Dendritic cell treated with granulocyte-macrophage colony-stimulating factor and Interleukin-4, amounts not matched to agents 40 ng/mL and 50 ng/mL, for 4 days (primary cell): ENCODE measurements around the gene PRRT1B.

ENCODE experiments used
- H3K27ac Mint-ChIP-seq: one replicate; pipeline ENCODE4 v1.8.0; 2022; ENCODE audit warnings: mild to moderate bottlenecking, mixed read lengths
- H3K27me3 Mint-ChIP-seq: one replicate; pipeline ENCODE4 v1.8.0; 2022; ENCODE audit warnings: mild to moderate bottlenecking, mixed read lengths
- H3K36me3 Mint-ChIP-seq: one replicate; pipeline ENCODE4 v1.8.0; 2022; ENCODE audit warnings: low read depth, mixed read lengths
- H3K4me1 Mint-ChIP-seq: one replicate; pipeline ENCODE4 v1.8.0; 2022; ENCODE audit warnings: low read depth, mixed read lengths
- H3K4me3 Mint-ChIP-seq: one replicate; pipeline ENCODE4 v1.8.0; 2022; ENCODE audit warnings: mild to moderate bottlenecking, moderate library complexity, mixed read lengths
- H3K9me3 Mint-ChIP-seq: one replicate; pipeline ENCODE4 v1.8.0; 2022; ENCODE audit warnings: mixed read lengths
- intact Hi-C: fragments of 100-400 bp; cut with micrococcal nuclease; formaldehyde crosslinking; loops from one replicate; pipeline ENCODE4 v1.15.0; 2022

The PRRT1B gene

GRCh38 chr9:131545003-131545785 lies at the start of gene PRRT1B:
TSS of gene PRRT1B (plus strand) at chr9:131545523. CDS start at chr9:131545616, 93 bp downstream.
- H3K4me1 Mint-ChIP-seq = peaks cover 11% of the 10 kb centered on the region
- peaks cover 36% of the 10 kb centered on the region for H3K9me3 Mint-ChIP-seq
- intact Hi-C loops = no loop called here
- no peak within 1 kb of the TSS for H3K27ac Mint-ChIP-seq
- no peak within 1 kb of the TSS for H3K4me3 Mint-ChIP-seq
- peaks cover 7% of the 10 kb centered on the region for H3K36me3 Mint-ChIP-seq
- peaks cover 77% of the 10 kb centered on the region for H3K27me3 Mint-ChIP-seq

GRCh38 chr9:131495785-131496184 lies 49.5 kb upstream of the PRRT1B start:
- Mint-ChIP-seq H3K9me3 (no peaks in the 10 kb centered on the region), H3K27ac (no peak overlapping the region), H3K4me1 (no peaks in the 10 kb centered on the region), H3K4me3 (no peak overlapping the region), H3K36me3 (peaks cover 92% of the 10 kb centered on the region), H3K27me3 (no peaks in the 10 kb centered on the region)
- intact Hi-C loops = no loop called here

GRCh38 chr9:131496844-131497405 lies 48.4 kb upstream of the PRRT1B start:
- no peaks in the 10 kb centered on the region for H3K27me3 Mint-ChIP-seq
- intact Hi-C loops = no loop called here
- H3K4me1 Mint-ChIP-seq = peaks cover 4% of the 10 kb centered on the region
- no peak overlapping the region for H3K4me3 Mint-ChIP-seq
- peaks cover 80% of the 10 kb centered on the region for H3K36me3 Mint-ChIP-seq
- H3K9me3 Mint-ChIP-seq = no peaks in the 10 kb centered on the region
- H3K27ac Mint-ChIP-seq = no peak overlapping the region

- Mint-ChIP-seq H3K27ac (no peak overlapping the region), H3K36me3 (peaks cover 67% of the 10 kb centered on the region), H3K4me3 (no peak overlapping the region), H3K4me1 (peaks cover 21% of the 10 kb centered on the region), H3K9me3 (no peaks in the 10 kb centered on the region), H3K27me3 (peaks cover 12% of the 10 kb centered on the region)
- intact Hi-C loops = no loop called here
Observed at GRCh38 chr9:131499254-131499767, 46.0 kb upstream of the PRRT1B start.

GRCh38 chr9:131500377-131500776 lies 44.9 kb upstream of the PRRT1B start:
- H3K4me3 Mint-ChIP-seq = no peak overlapping the region
- H3K4me1 Mint-ChIP-seq = peaks cover 27% of the 10 kb centered on the region
- no peaks in the 10 kb centered on the region for H3K9me3 Mint-ChIP-seq
- peaks cover 56% of the 10 kb centered on the region for H3K36me3 Mint-ChIP-seq
- H3K27ac Mint-ChIP-seq = no peak overlapping the region
- peaks cover 19% of the 10 kb centered on the region for H3K27me3 Mint-ChIP-seq
- intact Hi-C loops = loop anchor here (5.0 kb wide), 1 partner anchor 247 kb away; no protein-coding TSS in a partner anchor

GRCh38 chr9:131500939-131501541 lies 44.3 kb upstream of the PRRT1B start:
- Mint-ChIP-seq H3K9me3 (no peaks in the 10 kb centered on the region), H3K27ac (no peak overlapping the region), H3K27me3 (peaks cover 19% of the 10 kb centered on the region), H3K36me3 (peaks cover 49% of the 10 kb centered on the region), H3K4me1 (peaks cover 27% of the 10 kb centered on the region), H3K4me3 (no peak overlapping the region)
- intact Hi-C loops = loop anchor here (5.0 kb wide), 1 partner anchor 246 kb away; no protein-coding TSS in a partner anchor

GRCh38 chr9:131502781-131503625 lies 42.3 kb upstream of the PRRT1B start, which contains the start of gene POMT1:
TSS of gene POMT1 (plus strand) at chr9:131502918. CDS start at chr9:131504219, 1,301 bp downstream.
- intact Hi-C loops = loop anchor here (1.0 to 5.0 kb wide), 2 partner anchors 25 to 244 kb away; no protein-coding TSS in a partner anchor
- Mint-ChIP-seq H3K36me3 (peaks cover 45% of the 10 kb centered on the region), H3K27ac (peak within 1 kb of the TSS; percentile 86), H3K9me3 (no peaks in the 10 kb centered on the region), H3K27me3 (peaks cover 19% of the 10 kb centered on the region), H3K4me1 (peaks cover 27% of the 10 kb centered on the region), H3K4me3 (peak within 1 kb of the TSS; percentile 89)

- peak overlapping the region; percentile 86 for H3K27ac Mint-ChIP-seq
- peaks cover 39% of the 10 kb centered on the region for H3K36me3 Mint-ChIP-seq
- H3K27me3 Mint-ChIP-seq = peaks cover 19% of the 10 kb centered on the region
- intact Hi-C loops = loop anchor here (1.0 to 5.0 kb wide), 2 partner anchors 24 to 243 kb away; no protein-coding TSS in a partner anchor
- H3K9me3 Mint-ChIP-seq = no peaks in the 10 kb centered on the region
- peak overlapping the region; percentile 89 for H3K4me3 Mint-ChIP-seq
- peaks cover 27% of the 10 kb centered on the region for H3K4me1 Mint-ChIP-seq
Observed at GRCh38 chr9:131503626-131504465, 41.5 kb upstream of the PRRT1B start.

GRCh38 chr9:131505012-131505411 lies 40.3 kb upstream of the PRRT1B start:
- Mint-ChIP-seq H3K36me3 (peaks cover 31% of the 10 kb centered on the region), H3K4me3 (no peak overlapping the region), H3K9me3 (no peaks in the 10 kb centered on the region), H3K27me3 (peaks cover 19% of the 10 kb centered on the region), H3K4me1 (peaks cover 27% of the 10 kb centered on the region), H3K27ac (no peak overlapping the region)
- intact Hi-C loops = no loop called here

- Mint-ChIP-seq H3K27me3 (no peaks in the 10 kb centered on the region), H3K4me1 (peaks cover 17% of the 10 kb centered on the region), H3K36me3 (peaks cover 18% of the 10 kb centered on the region), H3K9me3 (peaks cover 12% of the 10 kb centered on the region), H3K27ac (no peak overlapping the region), H3K4me3 (no peak overlapping the region)
- intact Hi-C loops = no loop called here
Observed at GRCh38 chr9:131511416-131511815, 33.9 kb upstream of the PRRT1B start.

- Mint-ChIP-seq H3K4me1 (peaks cover 17% of the 10 kb centered on the region), H3K27ac (no peak overlapping the region), H3K4me3 (no peak overlapping the region), H3K9me3 (peaks cover 12% of the 10 kb centered on the region), H3K27me3 (no peaks in the 10 kb centered on the region), H3K36me3 (peaks cover 13% of the 10 kb centered on the region)
- intact Hi-C loops = no loop called here
Observed at GRCh38 chr9:131511880-131512279, 33.4 kb upstream of the PRRT1B start.

GRCh38 chr9:131513177-131513576 lies 32.1 kb upstream of the PRRT1B start:
- Mint-ChIP-seq H3K36me3 (peaks cover 6% of the 10 kb centered on the region), H3K4me1 (peaks cover 17% of the 10 kb centered on the region), H3K27ac (no peak overlapping the region), H3K9me3 (peaks cover 12% of the 10 kb centered on the region), H3K27me3 (no peaks in the 10 kb centered on the region), H3K4me3 (no peak overlapping the region)
- intact Hi-C loops = no loop called here
